GM21360 (cell line): ENCODE data around the gene IARS1.

ENCODE experiments used
- ATAC-seq: cut with Tn5 transposase; IDR thresholded peaks from one replicate; pipeline ENCODE4 v1.9.1; 2021; ENCODE audit warnings: mild to moderate bottlenecking, moderate library complexity; ENCODE audit not compliant: unreplicated experiment

IARS1 gene

GRCh38 chr9:92295827-92296258 lies 2.3 kb upstream of the IARS1 start:
- no peak for ATAC-seq

DNA sequence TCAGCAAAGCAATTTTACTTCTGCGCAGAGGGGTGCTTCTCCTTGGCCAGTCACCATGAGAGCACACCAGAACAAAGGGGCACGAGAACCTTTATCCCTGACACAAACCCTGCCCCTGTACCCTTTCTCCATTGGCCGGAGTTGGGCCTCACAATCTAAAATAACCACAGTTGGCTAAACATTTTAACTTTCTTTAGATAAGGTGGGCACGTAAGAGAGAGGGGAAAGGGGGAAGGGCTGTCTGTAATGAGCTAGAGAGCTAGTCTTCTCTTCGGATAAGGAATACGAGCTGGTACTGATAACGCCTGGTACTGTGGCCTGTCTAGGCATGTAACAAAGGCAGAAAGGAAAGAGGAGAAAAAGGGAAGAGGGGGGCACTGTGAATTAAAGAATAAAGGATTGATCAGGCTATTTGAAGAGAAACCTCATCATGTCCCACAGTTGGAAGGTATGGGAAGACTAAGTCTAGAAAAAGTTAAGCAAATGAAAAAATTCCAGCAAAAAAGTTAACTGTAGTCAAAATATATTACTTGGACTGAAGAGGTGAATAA lies 1.8 kb upstream of the IARS1 start:
- no peak for ATAC-seq

DNA sequence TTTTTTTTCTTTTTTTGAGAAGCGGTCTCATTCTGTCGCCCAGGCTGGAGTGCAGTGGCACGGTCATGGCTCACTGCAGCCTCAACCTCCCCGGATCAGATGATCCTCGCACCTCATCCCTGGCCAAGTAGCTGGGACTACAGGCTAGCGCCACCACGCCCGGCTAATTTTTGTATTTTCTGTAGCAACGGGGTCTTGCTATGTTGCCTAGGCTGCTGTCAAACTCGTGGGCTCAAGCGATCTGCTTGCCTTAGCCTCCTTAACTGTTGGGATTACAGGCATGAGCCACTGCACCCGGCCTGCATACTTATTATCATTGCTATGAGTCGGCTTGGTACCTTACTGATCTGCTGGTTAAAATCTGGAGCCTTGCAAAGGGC lies 790 bp upstream of the IARS1 start:
- ATAC-seq: no peak

DNA sequence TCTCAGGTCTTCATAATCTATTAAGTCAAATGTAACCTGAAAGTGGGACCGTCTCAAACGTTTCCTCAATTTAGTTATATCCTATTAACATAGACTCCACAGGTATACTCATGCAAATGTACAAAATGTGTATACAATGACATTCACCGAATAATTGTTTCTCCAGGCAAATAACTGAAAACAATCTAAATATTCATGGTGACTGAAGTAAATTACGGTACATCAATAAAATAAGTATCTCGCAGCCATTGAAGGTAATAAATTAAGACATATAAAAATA lies 482 bp downstream of the IARS1 start:
- ATAC-seq: no peak

DNA sequence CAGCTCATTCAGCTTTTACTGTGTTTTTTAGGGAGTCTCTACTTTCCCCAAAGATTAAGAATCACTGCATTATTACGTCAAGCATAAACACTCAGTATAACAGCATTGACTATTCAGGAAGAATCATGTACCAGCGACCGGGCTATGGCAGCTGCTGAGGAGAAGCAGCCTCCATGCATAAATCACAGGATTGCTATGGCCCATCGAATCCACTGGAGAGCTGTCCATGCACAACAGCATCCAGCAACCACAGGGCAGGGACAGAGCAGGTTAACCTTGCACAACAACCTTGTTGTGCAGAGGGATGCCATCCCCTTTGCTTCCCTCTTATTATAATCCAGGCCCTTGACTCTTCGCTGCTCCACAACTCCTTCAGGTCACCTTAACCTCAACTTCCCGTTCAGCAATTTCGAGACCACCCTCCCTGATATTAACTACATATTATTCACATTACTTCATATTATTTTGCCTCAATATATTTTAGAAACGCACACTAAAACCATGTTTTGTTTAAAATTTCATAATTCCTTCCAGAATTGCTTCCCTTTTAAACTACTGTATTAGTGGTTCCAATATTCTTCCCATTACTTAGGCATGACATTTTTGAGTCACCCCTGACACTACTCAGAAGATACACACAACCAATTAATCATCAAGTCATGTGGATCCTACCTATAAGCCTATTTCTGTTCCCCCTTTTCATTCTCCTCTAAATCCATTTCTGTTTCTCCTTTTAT lies 991 bp downstream of the IARS1 start:
- ATAC-seq: no peak

GRCh38 chr9:92291577-92291976 lies 1.9 kb downstream of the IARS1 start:
- ATAC-seq: no peak

DNA sequence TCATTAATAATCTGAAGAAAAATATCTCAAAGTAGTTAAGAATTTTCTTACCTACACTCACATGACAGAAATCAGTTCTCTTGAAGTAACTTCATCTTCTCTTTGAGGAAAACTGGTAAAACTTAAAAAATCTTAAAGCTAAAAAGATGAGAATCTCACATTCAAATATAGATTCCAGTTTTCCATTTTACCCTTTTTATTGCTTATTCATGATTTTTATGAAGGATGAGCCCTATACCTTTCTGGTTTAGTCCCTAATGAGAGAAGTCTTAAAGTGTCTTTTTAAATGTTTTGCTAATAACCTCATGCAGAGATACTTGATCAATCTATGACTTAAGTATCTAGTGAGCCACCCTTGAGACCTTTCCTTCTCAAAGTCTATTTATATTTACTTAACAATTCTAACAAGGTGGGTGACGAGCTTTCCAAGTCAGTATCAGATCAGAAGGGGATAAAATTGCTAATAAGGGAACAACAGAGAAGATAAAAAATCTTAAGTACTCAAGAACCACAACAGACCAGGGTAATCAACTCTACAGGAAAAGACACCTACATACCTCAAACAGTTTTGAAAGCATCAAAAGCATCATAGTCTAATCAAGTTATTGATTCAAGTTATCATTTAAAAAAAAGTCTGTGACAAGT lies 2.6 kb downstream of the IARS1 start:
- no peak for ATAC-seq

- no peak for ATAC-seq
These were observed 3.6 kb downstream of the IARS1 start for GRCh38 chr9:92289708-92290390.

- no peak for ATAC-seq
These were observed 14.2 kb downstream of the IARS1 start for GRCh38 chr9:92279302-92279701.

DNA sequence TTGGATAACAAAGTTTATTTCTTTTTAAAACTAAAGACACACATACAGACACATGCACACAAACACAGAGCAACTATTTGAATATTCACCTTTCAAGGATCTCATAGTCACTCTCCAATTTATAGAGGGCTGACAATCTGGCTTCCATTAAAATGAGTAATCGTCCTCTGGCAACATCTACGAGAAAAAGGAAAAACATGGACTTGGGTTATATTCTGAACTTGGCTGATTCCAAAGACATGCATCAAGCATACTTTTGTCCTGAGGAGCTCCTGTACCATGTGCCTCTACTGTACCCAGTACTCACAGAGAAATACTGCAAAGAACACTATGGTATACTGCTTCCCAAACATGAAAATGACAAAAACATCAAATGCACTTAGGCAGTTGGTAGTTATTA lies 15.4 kb downstream of the IARS1 start:
- ATAC-seq: no peak

DNA sequence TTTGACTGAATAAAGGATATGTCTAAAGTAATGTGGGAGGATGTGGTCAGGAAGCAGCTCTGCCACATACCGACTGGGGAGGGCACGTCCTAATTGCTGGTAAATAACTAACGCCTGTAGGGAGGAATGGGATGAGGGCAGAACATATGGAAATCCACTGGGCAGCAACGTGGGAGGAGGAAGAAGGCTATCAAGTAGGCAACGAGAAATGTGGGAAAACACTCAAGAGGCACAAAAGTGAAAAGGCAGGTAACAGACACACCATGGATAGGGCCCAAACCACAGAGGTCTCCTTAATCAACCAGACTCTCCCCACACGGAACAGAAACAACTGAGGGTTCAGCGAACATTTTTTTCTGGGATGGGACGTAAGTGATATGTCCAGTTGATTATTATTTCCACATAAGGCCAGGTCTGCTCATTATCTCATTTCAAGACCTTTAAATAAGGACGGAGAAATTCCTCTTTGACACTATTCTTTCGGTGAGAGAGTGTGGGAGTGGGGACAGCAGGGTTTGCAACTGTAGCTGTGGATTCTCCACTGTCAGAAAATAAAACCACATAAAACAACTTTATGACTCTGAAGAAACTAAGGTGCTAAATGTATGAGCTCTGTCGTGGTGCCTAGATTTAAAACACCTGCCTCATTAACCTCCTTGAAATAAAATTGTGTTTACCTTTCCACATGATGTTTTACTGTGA lies 17.0 kb downstream of the IARS1 start:
- no peak for ATAC-seq

GRCh38 chr9:92275541-92275940 lies 18.0 kb downstream of the IARS1 start:
- no peak for ATAC-seq

DNA sequence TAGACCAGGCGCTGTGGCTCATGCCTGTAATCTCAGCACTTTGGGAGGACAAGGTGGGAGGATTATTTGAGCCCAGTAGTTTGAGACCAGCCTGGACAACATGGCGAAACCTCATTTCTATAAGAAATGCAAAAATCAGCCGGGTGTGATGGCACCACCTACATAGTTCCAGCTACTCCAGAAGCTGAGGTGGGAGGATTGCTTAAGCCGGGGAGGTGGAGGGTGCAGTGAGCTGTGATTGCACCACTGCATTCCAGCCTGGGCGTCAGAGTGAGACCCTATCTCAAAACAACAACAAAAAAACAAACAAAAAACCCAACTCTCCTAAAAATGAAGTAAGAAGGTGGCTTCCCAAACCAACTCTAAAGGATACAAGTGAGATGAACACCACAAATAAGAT lies 23.0 kb downstream of the IARS1 start:
- no peak for ATAC-seq

GRCh38 chr9:92266486-92266885 lies 27.0 kb downstream of the IARS1 start:
- no peak for ATAC-seq

DNA sequence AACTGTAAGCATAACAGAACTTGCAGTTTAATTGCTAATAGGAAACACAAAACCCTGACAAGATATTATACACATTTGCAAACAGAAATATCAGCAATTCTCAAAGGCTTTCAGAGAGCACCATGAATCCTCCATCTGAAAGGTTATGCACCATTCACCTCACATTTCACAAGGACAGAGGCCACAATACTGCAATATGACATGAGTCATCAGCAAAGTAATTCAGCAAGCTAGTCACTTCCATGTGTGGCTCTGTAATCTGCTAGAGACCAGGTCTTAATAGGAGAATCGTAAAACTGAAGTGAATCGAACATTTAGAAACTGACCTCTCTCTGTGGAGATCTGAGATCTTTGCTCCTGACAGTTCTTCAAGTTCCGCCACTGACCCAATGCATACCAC lies 28.3 kb downstream of the IARS1 start:
- no peak for ATAC-seq

DNA sequence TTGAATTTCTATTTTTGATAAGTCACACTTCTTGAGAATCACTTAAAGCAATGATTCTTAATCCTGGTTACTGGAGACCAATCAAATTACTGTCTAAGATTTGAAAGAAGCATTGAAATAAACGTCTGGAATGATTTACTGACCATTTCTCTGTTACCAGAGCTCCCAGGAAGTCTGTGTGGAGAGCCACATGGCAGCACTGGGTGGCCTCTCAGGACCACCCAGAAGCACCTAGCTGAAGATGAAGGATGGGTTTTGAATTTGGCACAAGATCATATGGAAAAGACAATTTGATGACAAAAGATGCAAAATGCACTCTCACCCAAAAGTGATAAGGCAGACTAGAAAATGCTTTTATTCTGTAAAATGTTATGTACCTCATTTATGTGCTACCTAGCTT lies 30.4 kb downstream of the IARS1 start:
- ATAC-seq: no peak

DNA sequence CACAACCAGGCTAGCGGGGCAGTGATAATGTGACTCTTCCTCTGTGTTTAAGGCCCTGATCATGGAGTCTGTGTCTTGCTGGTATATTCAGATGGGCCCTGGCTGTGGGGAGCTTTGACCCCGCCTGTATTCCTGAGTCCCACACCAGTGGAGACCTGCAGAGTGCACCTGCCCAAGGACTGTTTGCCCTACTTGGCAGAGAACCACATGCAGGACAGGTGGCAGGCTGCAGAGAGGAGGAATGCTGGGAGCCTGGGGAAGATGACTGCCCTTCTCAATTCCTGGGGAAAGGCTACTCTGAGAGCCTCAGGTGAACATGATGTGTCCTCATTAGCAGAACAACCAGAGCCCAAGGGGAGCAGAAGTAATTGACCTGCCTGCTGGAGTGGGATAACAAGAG lies 36.2 kb downstream of the IARS1 start:
- ATAC-seq: no peak

DNA sequence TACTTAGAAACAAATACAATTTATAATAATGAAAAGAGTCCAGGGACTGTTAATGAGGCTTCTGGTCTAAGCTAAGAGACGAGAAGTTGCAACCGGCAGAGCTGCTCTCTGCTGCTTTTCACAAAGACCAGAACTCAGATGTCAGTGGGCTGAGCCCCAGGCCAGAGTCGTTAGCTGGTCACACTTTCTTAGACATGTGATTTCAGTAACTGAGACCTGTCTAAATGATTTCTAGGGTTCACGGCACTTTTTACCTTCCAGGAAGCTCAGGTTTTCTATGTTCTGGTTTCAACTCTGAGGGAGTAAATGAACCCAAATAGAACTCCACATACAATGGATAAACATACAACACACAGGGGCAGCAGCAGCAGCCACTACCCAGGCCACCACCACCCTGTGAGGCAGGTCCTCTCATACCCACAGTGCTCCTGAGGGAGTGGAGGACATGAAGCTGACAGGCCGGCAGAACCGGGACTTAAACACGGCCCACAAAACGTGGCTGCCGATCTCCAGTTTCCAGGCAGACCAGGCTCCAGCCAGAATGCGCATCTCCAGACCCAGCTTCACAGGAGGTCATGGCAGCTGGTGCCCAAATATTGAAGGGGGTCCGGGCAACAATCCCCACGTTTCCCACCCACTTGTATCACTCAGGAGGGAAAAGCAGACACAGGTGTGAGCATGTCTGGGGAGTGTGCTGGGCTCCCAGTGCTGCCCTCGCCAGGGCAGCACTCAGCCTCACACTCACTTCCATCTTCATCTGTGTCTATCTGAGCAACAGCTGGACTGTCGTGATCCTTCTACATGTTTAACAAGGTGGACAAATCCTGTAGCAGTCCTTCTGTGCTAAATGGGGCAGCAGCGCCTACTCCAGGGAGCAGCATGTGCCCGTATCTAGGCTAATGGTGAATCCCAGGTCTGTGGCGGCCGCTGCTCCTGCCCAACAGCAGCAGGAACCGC lies 38.8 kb downstream of the IARS1 start:
- no peak for ATAC-seq

DNA sequence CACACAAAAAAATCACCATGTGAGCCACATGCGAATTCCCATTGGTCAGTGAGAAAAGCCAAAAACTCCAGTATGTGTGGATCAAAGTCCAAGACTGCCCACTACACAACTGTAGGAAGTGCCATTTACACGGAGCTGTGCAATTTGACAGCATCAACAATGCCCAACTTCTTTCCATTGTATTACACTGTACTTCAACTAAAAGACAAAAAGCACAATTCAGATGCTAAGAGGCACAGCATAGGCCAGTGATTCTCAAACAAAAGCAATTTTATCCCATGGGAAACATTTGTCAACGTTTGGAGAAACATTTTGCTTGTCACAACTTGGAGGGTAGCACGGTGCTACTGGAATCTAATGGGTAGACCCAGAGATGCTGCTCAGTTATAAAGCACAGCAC lies 39.8 kb downstream of the IARS1 start:
- ATAC-seq: no peak

- ATAC-seq: no peak
These were observed 45.5 kb downstream of the IARS1 start for GRCh38 chr9:92247981-92248380.
